TTC549 (cell line): Measurements from ENCODE around the gene RANBP3.
"Not testable (repeated sequence)": the region's sequence is repeated elsewhere in the genome, so short reads cannot be mapped to it uniquely, and the experiment has no call there.

Experiments used
- FAIRE-seq: peaks from 2 replicates; lab custom pipeline; 2012; peaks lifted over from hg19 to GRCh38; lab: Jason Lieb, UNC

Gene RANBP3, protein sequence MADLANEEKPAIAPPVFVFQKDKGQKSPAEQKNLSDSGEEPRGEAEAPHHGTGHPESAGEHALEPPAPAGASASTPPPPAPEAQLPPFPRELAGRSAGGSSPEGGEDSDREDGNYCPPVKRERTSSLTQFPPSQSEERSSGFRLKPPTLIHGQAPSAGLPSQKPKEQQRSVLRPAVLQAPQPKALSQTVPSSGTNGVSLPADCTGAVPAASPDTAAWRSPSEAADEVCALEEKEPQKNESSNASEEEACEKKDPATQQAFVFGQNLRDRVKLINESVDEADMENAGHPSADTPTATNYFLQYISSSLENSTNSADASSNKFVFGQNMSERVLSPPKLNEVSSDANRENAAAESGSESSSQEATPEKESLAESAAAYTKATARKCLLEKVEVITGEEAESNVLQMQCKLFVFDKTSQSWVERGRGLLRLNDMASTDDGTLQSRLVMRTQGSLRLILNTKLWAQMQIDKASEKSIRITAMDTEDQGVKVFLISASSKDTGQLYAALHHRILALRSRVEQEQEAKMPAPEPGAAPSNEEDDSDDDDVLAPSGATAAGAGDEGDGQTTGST

DNA sequence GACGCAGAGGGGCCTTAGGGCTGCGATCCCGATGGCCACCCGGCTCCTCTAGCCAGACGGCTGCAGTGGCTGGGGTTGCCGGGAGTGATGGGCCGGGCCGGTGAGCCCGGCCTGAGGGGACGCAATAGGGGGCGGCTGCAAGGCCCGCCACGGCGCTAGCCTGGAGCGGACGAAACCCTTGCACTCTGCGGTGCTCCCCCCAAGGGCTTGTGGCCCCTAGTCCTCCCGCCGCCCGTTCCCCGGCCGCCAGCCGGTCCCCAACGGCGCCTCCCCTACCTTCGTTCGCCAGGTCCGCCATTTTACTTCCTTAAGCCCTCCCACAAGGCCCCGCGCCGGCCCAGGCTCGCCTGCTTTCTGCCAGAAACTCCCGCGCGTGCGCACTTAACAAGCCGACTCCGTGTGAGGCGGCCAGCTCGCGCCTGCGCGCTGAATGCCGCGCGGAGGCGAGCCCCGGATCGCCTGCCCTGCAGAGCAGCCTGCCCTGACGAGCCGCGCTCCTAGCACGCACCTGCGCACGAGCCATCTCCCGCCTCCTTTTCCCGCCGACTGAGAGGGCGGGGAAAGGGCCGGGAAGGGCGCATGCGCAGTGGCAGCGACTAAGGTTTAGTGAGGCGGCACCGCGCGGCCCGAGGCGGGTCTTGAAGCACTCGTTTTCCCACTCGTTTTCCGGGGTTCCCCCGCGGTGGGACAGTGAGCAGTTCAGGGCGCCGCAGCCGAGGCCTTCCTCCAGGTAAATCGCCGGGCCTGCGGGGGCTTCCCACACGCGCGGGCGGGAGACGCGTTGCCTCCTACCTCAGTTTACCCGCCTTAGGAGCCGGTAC lies at the start of gene RANBP3:
Gene RANBP3 (minus strand): TSS at position 356 of the 821 bp plus-strand sequence. CDS start 58 bp downstream, at position 298.
- FAIRE-seq = no peak

DNA sequence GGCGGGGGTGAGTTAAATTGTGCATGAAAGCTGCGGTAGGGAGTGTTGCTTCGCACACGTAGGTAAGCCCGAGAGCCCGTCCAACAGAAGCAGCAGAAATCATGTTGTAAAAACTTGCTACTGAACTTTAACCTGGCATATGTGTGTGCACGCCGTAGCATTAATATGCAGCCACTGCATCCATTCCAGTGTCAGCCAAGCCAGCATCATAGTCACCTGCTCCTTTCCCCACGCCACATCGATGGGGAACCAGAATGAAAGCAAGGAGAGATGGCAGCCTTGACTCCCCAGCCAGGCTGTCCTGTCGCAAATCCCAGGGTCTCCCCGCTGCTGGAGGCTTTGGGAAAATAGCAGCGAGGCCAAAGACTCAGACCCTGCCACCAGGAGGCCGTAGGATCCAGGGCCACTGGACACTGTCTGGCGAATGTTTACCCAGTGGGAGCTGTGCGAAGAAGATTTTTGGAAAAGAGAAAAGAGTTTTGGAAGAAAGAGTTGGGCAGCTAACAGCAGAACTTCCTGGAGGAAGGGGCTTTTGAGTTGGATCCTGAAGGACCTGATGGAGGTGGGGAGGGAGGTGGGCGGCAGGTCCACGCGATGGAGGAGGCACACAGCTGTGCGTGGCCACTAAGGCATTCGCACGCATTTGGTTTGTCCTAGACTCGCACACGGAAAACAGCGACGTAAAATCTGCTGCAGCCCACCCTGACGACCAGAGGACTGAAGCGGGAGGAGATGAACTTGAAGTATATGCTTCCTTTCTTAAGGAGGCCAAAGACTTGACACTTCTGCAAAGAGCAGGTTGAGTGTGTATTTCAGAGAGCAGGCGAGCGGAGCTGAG lies 48.7 kb upstream of the RANBP3 start:
- no peak for FAIRE-seq

DNA sequence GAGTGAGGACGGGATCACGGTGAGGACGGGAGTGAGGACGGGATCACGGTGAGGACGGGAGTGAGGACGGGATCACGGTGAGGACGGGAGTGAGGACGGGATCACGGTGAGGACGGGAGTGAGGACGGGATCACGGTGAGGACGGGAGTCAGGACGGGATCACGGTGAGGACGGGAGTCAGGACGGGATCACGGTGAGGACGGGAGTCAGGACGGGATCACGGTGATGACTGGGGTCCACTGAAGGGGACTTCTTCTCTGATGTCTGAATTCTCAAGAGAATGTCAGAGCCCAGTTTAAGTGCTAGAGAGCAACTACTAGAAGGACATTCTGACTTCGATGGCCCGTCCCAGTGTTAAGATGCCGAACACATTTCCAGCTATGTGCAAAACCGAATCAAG lies 46.8 kb upstream of the RANBP3 start:
- not testable (repeated sequence) for FAIRE-seq

DNA sequence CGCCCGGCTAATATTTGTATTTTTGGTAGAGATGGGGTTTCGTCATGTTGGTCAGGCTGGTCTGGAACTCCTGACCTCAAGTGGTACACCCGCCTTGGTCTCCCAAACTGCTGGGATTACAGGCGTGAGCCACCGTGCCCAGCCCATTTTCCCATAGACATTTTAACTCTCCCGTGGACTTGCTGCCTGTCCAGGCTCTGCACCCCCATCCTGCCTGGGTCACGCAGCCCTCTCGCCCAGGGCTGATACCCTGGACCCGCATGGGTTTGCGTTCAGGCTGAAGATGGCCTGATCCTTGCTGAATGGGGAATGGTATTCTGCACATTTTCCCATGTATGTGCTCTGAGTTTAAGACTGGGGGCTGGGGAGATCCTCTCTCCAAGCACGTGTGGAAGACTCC lies 46.0 kb upstream of the RANBP3 start:
- no peak for FAIRE-seq

DNA sequence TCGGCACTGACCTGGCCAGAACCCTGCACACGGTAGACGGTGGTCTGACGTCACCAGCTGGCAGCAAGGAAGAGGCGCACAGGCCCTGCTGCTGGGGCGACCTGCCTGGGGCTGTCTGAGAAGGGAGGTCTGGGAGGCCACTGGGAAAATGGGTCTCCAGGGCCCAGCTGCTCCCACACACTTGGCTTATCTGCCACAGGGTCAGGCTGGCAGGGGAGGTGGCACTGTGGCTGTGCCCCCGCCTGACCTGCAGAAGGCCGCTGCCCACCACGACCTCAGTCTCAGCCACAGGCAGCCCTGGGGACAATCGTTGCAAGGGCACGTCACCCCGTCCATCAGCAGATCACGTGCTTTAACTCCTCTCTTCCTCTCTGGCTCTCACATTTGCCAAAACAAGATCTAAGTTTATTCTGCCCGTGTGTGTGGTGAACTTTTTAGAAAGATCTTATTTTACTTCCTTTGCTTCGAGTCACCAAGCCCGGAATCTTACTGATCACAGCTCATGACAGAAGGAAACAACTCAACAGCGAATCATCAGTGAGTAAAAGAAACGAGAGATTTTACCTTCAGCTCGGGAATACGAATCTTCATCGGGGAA lies 45.2 kb upstream of the RANBP3 start:
- no peak for FAIRE-seq

DNA sequence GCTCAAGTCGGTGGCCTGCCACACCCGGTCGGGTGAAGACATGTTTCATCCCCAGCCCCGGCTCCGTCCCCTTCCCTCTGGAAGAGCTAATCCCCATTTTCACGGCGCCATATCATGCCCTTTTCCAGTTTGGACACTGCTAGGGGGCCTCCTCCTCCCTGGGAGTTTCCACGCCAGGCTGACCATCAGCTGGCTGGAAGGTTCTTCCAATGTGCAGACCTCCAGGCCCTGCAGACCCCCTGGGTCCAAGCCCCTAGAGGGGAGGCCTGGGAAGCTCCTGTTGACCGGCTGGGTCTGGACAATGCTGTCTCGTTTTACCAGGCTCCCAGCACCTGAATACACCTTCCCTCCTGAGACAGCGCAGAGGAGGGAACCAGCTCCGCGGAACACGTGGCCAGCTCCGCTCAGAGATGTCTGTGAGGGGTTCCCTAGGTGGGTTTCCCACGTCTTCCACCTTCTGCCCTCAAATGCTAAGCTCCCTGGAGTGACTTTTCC lies 44.7 kb upstream of the RANBP3 start:
- no peak for FAIRE-seq

DNA sequence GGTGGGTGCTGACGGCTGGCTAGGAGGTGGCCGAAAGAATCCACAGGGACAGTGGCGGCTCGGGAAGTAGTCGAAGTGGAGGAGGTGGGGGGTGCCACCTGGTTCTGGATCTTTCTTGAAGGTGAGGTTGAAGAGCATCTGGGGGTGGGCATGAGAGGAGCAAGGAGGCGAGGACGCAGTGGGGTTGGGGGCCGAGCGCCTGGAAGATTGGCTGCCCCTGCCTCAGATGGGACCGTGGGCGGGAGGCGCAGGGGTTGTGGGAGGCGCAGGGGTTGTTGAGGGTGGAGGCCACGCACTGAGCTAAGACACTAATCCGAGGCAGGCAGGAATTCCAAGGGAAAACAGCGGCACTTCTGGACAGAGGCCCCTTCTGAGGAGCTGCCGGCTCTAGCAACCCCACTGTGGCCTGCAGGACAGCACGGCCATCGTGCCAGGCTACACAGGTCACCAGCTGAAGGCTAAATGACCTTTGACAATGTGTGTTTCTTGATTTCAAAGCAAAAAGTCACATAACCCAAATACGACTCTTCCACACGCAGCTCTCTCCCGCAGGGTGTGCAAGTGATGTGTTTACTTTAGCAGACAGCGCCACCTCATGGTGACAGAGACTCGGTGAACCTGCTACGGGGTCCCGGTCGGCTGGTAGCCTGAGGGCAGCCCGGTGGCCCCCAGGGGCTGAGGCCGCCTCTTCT lies 44.1 kb upstream of the RANBP3 start:
- no peak for FAIRE-seq

DNA sequence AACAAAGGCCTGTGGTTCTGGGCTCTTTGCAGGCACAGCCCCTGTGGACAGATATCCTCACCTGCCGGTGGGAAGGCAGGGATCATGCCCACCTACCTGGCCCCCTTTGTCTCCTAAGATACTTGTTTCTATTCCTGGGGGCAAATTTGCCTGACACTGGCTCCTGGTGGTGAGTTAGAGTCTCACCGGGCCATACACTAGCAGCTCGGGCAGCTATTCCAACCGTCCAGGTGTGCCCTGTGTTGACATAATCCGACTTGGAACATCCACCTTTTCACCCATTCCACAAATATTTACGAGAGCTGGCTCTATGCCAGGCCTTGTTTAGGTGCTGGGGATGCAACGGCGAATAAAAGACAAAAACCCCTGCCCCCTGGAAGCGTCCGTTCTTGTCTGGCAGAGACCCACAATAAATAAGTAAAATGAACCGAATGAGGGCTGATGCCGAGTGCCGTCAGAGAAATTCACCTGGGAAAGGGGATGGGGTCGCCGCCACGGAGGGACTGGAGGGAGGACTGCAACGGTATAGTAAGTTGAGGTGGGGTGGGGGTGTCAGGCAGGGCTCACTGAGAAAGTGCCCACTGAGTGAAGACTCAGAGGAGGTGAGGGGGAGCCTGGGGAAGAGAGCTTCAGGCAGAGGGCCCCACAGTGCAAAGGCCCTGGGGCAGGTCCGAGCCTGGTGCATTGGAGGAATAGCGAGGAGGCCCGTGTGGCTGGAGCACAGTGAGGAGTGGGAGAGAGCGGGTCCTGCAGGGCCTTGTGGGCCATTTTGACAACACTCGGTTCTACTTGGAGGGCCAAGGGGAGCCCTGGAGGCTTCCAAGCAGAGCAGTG lies 43.2 kb upstream of the RANBP3 start:
- no peak for FAIRE-seq

DNA sequence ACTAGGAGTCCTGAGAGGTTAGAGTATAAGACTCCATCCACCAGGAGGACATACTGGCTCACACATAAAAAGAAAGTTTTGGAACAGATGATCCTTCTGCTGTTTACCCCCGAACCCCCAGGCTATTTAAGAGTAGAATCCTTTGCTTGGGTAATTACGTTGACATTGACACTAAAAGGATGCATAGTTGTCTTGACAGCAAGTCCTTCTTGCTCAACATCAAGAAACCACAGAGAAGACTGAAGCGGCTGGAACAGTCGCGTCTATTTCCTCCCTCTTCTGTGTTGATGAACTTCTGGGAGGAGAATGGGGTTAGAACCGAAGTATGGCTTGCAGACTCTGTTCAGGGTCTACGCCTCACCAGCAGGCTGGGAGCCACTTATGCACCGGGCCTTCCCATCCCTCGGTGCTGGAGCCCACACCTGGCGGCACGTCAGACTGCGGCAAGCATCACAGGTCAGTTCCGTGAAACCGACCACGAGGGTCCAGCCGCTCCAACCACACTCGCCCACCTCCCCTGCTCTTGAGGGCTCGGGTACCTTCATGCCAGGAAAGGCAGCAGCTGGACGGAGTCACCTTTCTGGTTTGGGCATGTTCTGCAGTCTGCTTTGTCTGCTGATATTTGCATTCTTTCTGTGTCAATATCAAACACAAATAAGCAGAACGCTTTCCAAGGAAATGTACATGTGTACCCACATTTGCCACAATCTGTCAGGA lies 42.4 kb upstream of the RANBP3 start:
- FAIRE-seq = no peak

DNA sequence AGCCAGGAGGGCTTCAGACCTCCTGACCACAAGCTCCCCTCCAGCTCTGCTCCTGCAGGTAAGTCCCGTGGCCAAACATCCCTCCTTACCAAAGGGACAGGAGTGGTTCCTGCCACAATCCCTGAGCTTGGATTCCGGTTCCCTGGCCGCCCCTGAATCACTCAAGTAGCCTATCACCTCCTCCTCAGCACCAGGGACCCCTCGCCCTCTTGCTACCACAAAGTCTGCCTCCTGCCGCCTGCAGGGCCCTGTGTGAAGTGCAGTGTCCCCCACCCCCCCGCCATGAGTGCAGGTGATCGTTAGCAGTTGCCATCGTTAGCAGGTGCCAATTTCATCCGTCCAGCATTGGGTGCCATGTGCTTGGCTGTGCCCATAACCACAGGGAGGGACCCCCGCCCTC lies 40.8 kb upstream of the RANBP3 start:
- FAIRE-seq = no peak

DNA sequence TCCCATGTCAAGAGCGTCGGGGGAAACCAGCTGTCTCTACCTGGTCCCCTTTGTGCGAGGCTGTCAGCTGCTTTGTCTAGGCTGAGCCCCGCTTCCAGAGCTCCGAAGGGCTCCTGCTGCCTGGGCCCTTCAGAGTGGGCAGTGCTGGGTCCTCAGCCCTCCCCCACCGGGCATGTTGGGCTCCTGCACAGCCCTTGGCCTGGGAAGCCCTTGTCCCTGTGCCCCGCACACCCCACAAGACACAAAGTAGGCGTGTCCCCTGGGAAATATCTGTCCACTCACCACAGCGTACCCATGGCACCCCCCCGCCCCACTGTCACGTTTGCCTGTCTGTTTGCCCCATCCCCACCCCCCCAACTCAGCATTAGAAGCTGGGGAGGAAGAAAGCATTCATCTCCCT lies 39.6 kb upstream of the RANBP3 start:
- FAIRE-seq = no peak

DNA sequence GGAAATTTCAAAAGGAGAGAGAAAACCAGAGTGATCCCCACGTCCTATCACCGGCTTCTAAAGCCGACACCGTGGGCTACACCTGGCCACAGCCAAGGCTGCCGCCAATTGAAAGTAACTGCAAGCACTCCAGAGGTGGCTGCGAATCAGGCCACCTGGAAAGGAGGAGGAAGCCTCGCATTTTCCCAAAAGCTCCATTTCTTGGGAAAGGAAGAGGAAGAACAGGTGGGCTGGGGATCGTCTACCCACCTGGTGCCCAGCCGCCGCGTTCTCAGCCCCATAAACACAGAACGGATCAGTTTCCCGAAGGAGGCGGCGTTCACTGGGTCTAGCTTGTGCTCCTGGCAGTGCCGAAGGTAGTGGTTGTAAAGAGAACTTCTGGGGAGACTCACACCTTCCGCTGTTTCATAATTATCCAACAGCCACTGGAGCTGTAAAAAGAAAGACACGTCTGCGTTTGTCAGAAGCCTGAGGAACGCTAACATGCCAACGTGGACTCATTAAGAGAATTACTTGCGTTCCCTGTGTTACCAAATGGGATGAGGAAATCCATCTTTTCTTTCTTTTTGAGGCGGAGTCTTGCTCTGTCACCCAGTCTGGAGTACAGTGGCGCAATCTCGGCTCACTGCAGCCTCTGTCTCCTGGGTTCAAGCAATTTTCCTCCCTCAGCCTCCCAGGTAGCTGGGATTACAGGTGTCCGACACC lies 38.1 kb upstream of the RANBP3 start:
- no peak for FAIRE-seq

DNA sequence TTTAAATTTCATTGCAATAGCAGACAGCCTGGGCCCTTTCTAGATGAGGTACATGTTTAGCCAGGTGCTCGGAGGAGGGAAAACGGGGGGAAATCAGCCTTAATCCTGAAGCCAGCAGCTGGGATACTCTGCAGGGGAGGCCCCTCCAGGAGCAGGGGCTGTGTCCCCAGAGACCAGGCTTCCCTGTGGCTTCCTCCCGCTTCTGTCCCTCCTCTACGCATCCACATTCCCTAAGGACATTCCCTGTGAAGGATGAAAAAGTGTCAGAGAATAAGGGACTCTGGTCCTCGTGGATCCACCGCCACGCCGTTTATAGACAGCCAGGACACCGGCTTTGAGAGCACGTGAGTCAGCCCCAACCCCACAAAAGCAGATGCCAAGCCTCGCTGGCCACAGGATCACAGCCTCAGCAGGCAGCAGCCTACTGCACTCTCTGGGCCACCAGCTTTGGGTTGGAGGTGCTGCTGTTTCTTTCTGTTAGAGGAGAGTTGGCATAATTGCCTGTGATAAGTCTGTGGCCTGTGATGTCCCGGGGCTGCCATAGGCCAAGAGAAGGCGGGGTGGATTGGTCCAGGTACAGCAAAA lies 36.7 kb upstream of the RANBP3 start:
- no peak for FAIRE-seq

DNA sequence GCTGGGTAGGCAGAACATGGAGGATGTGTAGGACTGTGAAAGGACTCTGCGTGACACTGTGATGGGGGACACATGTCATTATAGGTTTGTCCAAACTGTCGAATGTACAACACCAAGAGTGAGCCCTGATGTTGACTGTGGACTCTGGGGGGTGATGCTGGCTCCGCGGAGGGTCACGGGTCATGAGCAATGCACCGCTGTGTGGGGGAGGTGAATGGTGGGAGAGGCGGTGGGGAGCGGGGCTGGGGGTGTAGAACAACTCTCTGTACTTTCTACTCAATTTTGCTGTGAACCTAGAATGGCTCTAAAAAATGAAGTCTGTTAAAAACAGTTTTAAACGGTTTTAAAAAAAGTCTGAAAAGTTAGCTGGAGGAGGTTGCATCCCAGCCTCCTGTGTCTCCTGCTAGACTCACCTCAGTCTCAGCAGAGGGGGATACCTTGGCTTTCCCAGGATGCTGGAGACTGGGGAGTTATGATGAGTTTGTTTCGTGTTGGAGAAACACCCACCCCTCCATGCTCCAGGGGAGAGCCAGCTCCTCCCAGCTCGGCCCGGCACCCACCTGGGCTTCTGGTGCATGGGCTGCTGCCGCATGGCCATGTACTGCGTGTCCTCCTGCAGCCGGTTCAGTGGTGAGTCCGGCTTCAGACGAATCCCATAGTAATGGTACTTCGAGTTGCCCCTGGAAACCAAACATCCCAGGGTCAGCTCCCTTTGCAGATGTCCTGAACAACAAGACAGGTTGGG lies 34.7 kb upstream of the RANBP3 start:
- no peak for FAIRE-seq

DNA sequence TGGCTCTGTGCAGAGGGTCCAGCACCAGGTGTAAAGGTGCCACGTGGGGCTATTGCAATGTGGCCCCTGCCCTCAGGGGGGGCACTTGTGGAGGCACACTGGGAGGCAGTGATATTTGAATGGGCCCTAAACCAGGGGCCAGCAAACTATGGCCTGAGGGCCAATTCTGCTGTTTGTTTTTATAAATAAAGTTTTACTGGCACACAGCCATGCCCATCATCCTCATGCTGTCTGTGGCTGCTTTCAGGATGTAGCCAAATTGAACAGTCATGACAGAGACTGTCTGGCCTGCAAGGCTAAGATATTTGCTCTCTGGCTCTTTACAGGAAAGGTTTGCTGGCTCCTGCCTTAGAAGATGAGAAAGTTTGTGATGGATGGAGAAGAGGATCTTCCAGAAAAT lies 33.9 kb upstream of the RANBP3 start:
- FAIRE-seq = no peak

DNA sequence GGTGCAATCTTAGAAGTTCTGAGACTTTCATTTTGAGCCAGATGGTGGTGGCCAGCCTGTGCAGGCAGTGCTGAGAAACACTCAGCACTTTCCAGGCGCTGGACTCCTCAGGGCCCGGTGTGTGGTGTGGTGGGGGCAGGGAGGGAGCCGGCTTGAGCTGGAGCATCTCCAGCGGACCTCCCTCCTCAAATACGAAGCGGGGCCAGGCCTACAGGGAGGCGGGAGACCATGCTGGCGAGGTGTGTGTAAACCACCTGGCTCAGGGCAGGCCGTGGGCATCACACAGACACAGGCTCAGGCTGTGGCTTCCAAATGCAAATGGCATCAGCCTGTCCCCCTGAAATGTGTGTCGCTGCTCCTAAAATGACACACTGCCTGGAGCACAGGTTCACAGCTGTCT lies 33.3 kb upstream of the RANBP3 start:
- FAIRE-seq = no peak

DNA sequence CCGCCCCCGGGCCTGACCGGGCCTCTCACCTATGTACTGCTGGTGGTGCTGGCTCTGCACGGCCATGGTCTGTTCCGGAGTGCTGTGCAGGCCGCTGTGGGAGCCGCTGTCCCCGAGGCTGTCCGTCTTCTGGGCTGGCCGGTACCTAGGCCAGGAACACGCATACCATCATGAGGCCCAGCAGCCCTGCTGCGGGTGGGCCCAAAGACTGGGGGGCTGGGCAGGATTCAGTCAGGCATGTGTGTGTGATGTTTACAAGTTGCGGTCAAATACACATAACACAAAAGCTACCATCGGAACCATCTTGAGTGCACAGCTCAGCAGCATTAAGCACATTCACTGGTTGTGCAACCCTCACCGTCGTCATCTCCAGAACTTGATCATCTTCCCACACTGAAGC lies 32.2 kb upstream of the RANBP3 start:
- FAIRE-seq = no peak

DNA sequence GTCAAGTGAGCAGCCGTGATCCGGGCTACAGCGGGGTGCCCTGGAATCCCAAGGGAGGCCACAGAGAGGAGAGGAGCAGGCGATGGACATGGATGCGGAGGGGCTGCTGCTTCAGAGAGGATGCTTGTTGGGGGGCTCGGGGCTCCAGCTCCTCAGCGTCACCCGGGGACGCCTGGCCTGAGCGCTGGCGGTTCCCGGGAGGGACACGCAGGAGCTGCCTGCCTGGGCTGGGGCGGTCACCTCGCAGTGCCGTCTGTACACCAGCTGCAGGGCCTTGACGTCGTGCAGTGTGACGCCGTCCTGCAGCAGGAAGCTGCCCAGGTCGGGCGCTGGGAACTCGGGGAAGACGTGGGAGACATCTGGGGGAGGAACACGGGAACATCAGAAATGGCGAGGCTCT lies 29.9 kb upstream of the RANBP3 start:
- no peak for FAIRE-seq
